A549 (cell line): ENCODE measurements around the gene COL11A2. TPM values are rescaled to one million over a fixed set of nuclear protein-coding genes. Genes with fewer than 3 reads are reported as not detected.

Experiments used
- ATAC-seq, 2 experiments: fragments of 200-7000 bp in 1 of 2; fragments of >200 bp in 1 of 2; cut with Nextera tagmentation in 1 of 2; cut with Tn5 transposase in 1 of 2; 3 replicates each; pipeline versions ENCODE4 v1.8.0 to v1.9.1; 2018 to 2020; ENCODE audit warnings: mild to moderate bottlenecking in 1 of 2, moderate library complexity in 1 of 2
- CTCF ChIA-PET: fragments of 300-600 bp; sonication (Branson Sonifier 250); formaldehyde crosslinking; extraction: SDS; loops from one replicate; lab custom pipeline; 2021; ENCODE audit warnings: antibody characterized with exemption, inconsistent platforms; lab: Yijun Ruan, JAX
- POLR2A ChIA-PET: fragments of 350-600 bp; formaldehyde crosslinking; extraction: SDS; loops from one replicate; lab custom pipeline; 2021; ENCODE audit warnings: antibody characterized with exemption, inconsistent platforms; lab: Yijun Ruan, JAX
- DNase-seq, 2 experiments: peaks; one replicate each; pipeline versions ENCODE4 v3.0.0 to v3.0.0-alpha.2; 2011 to 2016; ENCODE audit warnings: low read depth in 1 of 2, low spot score in 1 of 2
- FAIRE-seq: peaks from 2 replicates; lab custom pipeline; 2011; peaks lifted over from hg19 to GRCh38; lab: Jason Lieb, UNC
- H3K27ac ChIP-seq, 2 experiments: fragments of >200 bp; sonication (Bioruptor Twin); formaldehyde crosslinking; 3 replicates each; pipeline ENCODE4 v1.5.1; 2016 to 2017
- H3K4me1 ChIP-seq: fragments of >200 bp; sonication (Bioruptor Twin); formaldehyde crosslinking; 3 replicates; pipeline ENCODE4 v1.6.1; 2016
- H3K4me2 ChIP-seq: fragments of >200 bp; sonication (Bioruptor Twin); formaldehyde crosslinking; 3 replicates; pipeline ENCODE4 v1.6.1; 2016
- H3K4me3 ChIP-seq: fragments of >200 bp; sonication (Bioruptor Twin); formaldehyde crosslinking; 3 replicates; pipeline ENCODE4 v1.5.1; 2016
- H3K9me3 ChIP-seq: fragments of >200 bp; sonication (Bioruptor Twin); formaldehyde crosslinking; 3 replicates; pipeline ENCODE4 v1.6.1; 2016
- ATOH8 ChIP-seq: fragments of 250-450 bp; sonication (Bioruptor Pico); IDR thresholded peaks from 2 replicates; pipeline ENCODE4 v1.5.0; 2020; ENCODE audit warnings: low read depth, mild to moderate bottlenecking, moderate library complexity
- CEBPB ChIP-seq, 2 experiments: fragments of >200 bp in 1 of 2; sonication (Bioruptor Twin) in 1 of 2; formaldehyde crosslinking in 1 of 2; IDR thresholded peaks; 2 replicates each; pipeline ENCODE4 v1.6.1; 2012 to 2016
- CHD2 ChIP-seq: fragments of 150-350 bp; IDR thresholded peaks from 2 replicates; pipeline ENCODE4 v1.6.1; 2014; ENCODE audit warnings: low read length; ENCODE audit not compliant: partially characterized antibody
- CTCF ChIP-seq: fragments of >200 bp; sonication (Bioruptor Twin); formaldehyde crosslinking; IDR thresholded peaks from 3 replicates; pipeline ENCODE4 v1.5.1; 2016
- EHF ChIP-seq: fragments of 250-450 bp; sonication (Bioruptor Pico); IDR thresholded peaks from 2 replicates; pipeline ENCODE4 v1.5.0; 2020; ENCODE audit warnings: mild to moderate bottlenecking
- ELK1 ChIP-seq: fragments of 150-350 bp; IDR thresholded peaks from 2 replicates; pipeline ENCODE4 v1.6.1; 2014; ENCODE audit warnings: low read depth, mild to moderate bottlenecking, low read length
- ESRRA ChIP-seq: fragments of 150-350 bp; IDR thresholded peaks from 2 replicates; pipeline ENCODE4 v1.6.1; 2014; ENCODE audit warnings: mild to moderate bottlenecking, low read length, borderline replicate concordance
- HDAC2 ChIP-seq: fragments of 200-600 bp; sonication (generic); IDR thresholded peaks from 2 replicates; pipeline ENCODE4 v1.6.1; 2016
- HMGXB4 ChIP-seq: fragments of 250-450 bp; sonication (Bioruptor Pico); IDR thresholded peaks from 2 replicates; pipeline ENCODE4 v1.5.0; 2021; ENCODE audit warnings: mild to moderate bottlenecking, moderate library complexity, borderline replicate concordance
- HOXB13 ChIP-seq: fragments of 250-450 bp; sonication (Bioruptor Pico); IDR thresholded peaks from 2 replicates; pipeline ENCODE4 v1.5.0; 2020; ENCODE audit warnings: low read depth, mild to moderate bottlenecking, moderate library complexity
- HOXB5 ChIP-seq: fragments of 250-450 bp; sonication (Bioruptor Pico); IDR thresholded peaks from 2 replicates; pipeline ENCODE4 v1.5.0; 2020; ENCODE audit warnings: mild to moderate bottlenecking, moderate library complexity
- MAX ChIP-seq: IDR thresholded peaks from 2 replicates; pipeline ENCODE4 v1.6.1; 2012
- MAZ ChIP-seq: fragments of 150-350 bp; IDR thresholded peaks from 2 replicates; pipeline ENCODE4 v1.6.1; 2014; ENCODE audit warnings: antibody characterized with exemption, low read depth, low read length, borderline replicate concordance
- NFE2L2 ChIP-seq: fragments of 150-350 bp; conservative IDR thresholded peaks from 2 replicates; pipeline ENCODE4 v1.6.1; 2014; ENCODE audit warnings: low read length
- PHF8 ChIP-seq: fragments of 200-600 bp; sonication (generic); IDR thresholded peaks from 2 replicates; pipeline ENCODE4 v1.6.1; 2016; ENCODE audit warnings: low read depth, mild to moderate bottlenecking, antibody characterized with exemption, moderate library complexity, borderline replicate concordance
- RAD21 ChIP-seq, 2 experiments: fragments of >200 bp in 1 of 2; sonication (Bioruptor Twin) in 1 of 2; formaldehyde crosslinking in 1 of 2; IDR thresholded peaks in 1 of 2; conservative IDR thresholded peaks in 1 of 2; 2 replicates in 1 of 2; 3 replicates in 1 of 2; pipeline ENCODE4 v1.6.1; 2012 to 2018; ENCODE audit warnings: inconsistent platforms in 1 of 2
- RFX5 ChIP-seq: fragments of 450-650 bp; IDR thresholded peaks from 2 replicates; pipeline ENCODE4 v1.7.1; 2014; ENCODE audit warnings: antibody characterized with exemption, mild to moderate bottlenecking, moderate library complexity
- TFCP2L1 ChIP-seq: fragments of 250-450 bp; sonication (Bioruptor Pico); IDR thresholded peaks from 2 replicates; pipeline ENCODE4 v1.5.0; 2021; ENCODE audit warnings: mild to moderate bottlenecking
- TP53 ChIP-seq: fragments of 250-450 bp; sonication (Bioruptor Pico); IDR thresholded peaks from 2 replicates; pipeline ENCODE4 v1.5.0; 2021; ENCODE audit warnings: mild to moderate bottlenecking, moderate library complexity
- ZC3H11A ChIP-seq: fragments of 450-650 bp; IDR thresholded peaks from 2 replicates; pipeline ENCODE4 v1.6.1; 2014; ENCODE audit warnings: antibody characterized with exemption, mild to moderate bottlenecking
- ZSCAN20 ChIP-seq: fragments of 250-450 bp; sonication (Bioruptor Pico); IDR thresholded peaks from 2 replicates; pipeline ENCODE4 v1.8.0; 2022; ENCODE audit warnings: mild to moderate bottlenecking, moderate library complexity
- WGBS: methylation state at CpG from one replicate; pipeline ENCODE4 v1.1.6; 2017; ENCODE audit errors: missing lambda C conversion rate; 5-methylcytosine and 5-hydroxymethylcytosine counted together
- polyA plus RNA-seq, 4 experiments: library from polyadenylated mRNA; depleted of rRNA in 3 of 4; stranded (reverse); fragments of >200 nt; fragmentation: RNase III in 1 of 4; extraction: RNeasy Plus Mini Kit Qiagen cat#74134 plus additional on column Dnase treatment in 1 of 4; gene quantifications; 2 replicates in 3 of 4; 3 replicates in 1 of 4; pipeline ENCODE4 v1.2.3, GENCODE V29; 2011 to 2017

The COL11A2 gene
- polyA plus RNA-seq, 2 of the 4 experiments (the other 2 are of a cell fraction), result 0.66 to 1.3 TPM

- Histone ChIP-seq H3K4me1 (peaks cover 11% of the 10 kb centered on the region; the same call in 2 of the 3 replicates), H3K9me3 (no peaks in the 10 kb centered on the region), H3K4me2 (no peak overlapping the region), H3K4me3 (no peak overlapping the region), H3K27ac (no peak overlapping the region)
- TF ChIP-seq HDAC2 (no peak), MAX (no peak), NFE2L2 (no peak), HMGXB4 (no peak), ZC3H11A (no peak)
- 92% methylated on average over 8 of the region's 8 CpGs for WGBS
- ATAC-seq (no peak), DNase-seq (no peak), FAIRE-seq (no peak)
- CTCF ChIA-PET, result interaction anchor here (1.2 to 1.3 kb wide), 2 partner anchors 12 to 33 kb away, joined by 3 read pairs; no protein-coding TSS in a partner anchor
- POLR2A ChIA-PET, result no interaction called here
Observed at GRCh38 chr6:33194431-33194979, 2.2 kb upstream of the COL11A2 start.

GRCh38 chr6:33193619-33194018 is 1.4 kb upstream of the COL11A2 start:
- ChIA-PET CTCF (interaction anchor here (0.9 kb wide), 1 partner anchor 10 kb away, joined by 3 read pairs; no protein-coding TSS in a partner anchor), POLR2A (interaction anchor here (0.5 kb wide), 1 partner anchor 69 kb away, joined by 4 read pairs; no protein-coding TSS in a partner anchor)
- no peak overlapping the region for H3K4me2 ChIP-seq
- H3K9me3 ChIP-seq, result no peaks in the 10 kb centered on the region
- no peak for DNase-seq
- WGBS, result 100% methylated on average over 5 of the region's 6 CpGs
- H3K4me1 ChIP-seq, result peaks cover 4% of the 10 kb centered on the region; the same call in 1 of the 3 replicates
- no peak for ATAC-seq
- no peak overlapping the region for H3K4me3 ChIP-seq
- H3K27ac ChIP-seq, result no peak overlapping the region
- FAIRE-seq, result no peak
- TF ChIP-seq ZSCAN20 (CRISPR knock-in tag) (no peak), TFCP2L1 (no peak)

- no peak overlapping the region for H3K27ac ChIP-seq
Observed at GRCh38 chr6:33192671-33193602, 670 bp upstream of the COL11A2 start.

More at GRCh38 chr6:33192671-33193602, 670 bp upstream of the COL11A2 start:
- Histone ChIP-seq H3K4me1 (peaks cover 4% of the 10 kb centered on the region; the same call in 1 of the 3 replicates), H3K4me3 (no peak overlapping the region), H3K9me3 (no peaks in the 10 kb centered on the region), H3K4me2 (no peak overlapping the region)
- ATAC-seq (no peak), FAIRE-seq (no peak), DNase-seq (no peak)
- CTCF ChIA-PET, result interaction anchor here (0.9 kb wide), 1 partner anchor 10 kb away, joined by 3 read pairs; no protein-coding TSS in a partner anchor
- POLR2A ChIA-PET, result interaction anchor here (0.5 kb wide), 1 partner anchor 70 kb away, joined by 4 read pairs; no protein-coding TSS in a partner anchor
- 69% methylated on average over 37 of the region's 72 CpGs for WGBS
- TF ChIP-seq RAD21 (conservative IDR thresholded peaks at IDR 0.05 in 1 of 2, IDR thresholded peaks at IDR 0.05 in 1 of 2), result no peak
- no peak for TF ChIP-seq TFCP2L1
- no peak for TF ChIP-seq CEBPB (IDR thresholded peaks at IDR 0.05)
- TF ChIP-seq CHD2, result no peak
- no peak for TF ChIP-seq RFX5
- no peak for TF ChIP-seq PHF8
- TF ChIP-seq HOXB13 (CRISPR knock-in tag), result no peak
- no peak for TF ChIP-seq ESRRA
- TF ChIP-seq ZC3H11A, result no peak
- TF ChIP-seq CTCF, result no peak
- TF ChIP-seq ATOH8 (CRISPR knock-in tag), result no peak
- no peak for TF ChIP-seq TP53 (CRISPR knock-in tag)
- no peak for TF ChIP-seq HOXB5 (CRISPR knock-in tag)
- TF ChIP-seq MAZ, result no peak
- TF ChIP-seq EHF (CRISPR knock-in tag), result no peak
- no peak for TF ChIP-seq ELK1
